GM21717 (cell line): ENCODE data around the gene WAC.
"Not testable (repeated sequence)": the region's sequence is repeated elsewhere in the genome, so short reads cannot be mapped to it uniquely, and the experiment has no call there.

Source experiments
- ATAC-seq: cut with Tn5 transposase; IDR thresholded peaks from one replicate; pipeline ENCODE4 v1.9.1; 2021; ENCODE audit warnings: mild to moderate bottlenecking, moderate library complexity; ENCODE audit not compliant: unreplicated experiment

Gene WAC

DNA sequence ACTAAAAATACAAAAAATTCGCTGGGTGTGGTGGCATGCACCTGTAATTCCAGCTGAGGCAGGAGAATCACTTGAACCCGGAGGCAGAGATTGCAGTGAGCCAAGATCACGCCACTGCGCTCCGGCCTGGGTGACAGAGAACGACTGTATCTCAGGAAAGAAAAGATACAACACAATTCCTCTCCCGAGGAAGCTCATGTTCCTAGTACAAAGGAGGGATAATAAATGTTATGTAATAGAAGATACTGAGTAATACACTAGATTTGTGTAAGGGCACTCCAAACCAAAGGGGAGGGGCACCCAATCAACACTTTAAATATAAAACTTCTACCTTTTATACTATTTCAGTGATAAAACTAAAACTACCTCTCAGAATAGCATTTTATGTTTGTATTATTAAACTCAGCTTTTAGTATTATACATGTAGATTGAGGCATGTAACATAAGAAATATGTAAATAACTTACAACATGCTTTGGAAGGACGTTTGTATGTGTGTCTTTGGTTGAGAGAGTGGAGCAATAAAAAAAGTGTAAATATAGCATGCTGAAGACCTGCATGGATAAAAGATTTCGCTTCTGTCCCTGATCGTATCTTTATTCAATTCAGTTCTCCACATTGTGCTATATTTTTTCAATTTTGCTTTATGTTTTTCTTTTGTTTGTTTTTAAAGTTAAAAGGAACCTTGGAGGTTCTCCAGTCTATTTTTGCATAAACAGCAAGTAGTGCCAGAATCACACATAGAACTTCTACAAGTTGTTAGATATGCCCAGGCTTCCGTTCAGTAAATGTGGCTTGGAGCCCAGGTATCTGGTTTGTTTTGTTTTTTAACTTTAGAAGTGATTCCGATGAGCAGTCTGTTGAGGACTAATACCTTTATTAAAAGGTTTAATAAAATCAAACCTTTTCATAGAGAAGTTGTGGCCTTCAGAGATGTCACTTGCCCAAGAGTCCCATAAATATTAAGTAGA, 71.9 kb downstream of the WAC start:
- ATAC-seq = no peak

DNA sequence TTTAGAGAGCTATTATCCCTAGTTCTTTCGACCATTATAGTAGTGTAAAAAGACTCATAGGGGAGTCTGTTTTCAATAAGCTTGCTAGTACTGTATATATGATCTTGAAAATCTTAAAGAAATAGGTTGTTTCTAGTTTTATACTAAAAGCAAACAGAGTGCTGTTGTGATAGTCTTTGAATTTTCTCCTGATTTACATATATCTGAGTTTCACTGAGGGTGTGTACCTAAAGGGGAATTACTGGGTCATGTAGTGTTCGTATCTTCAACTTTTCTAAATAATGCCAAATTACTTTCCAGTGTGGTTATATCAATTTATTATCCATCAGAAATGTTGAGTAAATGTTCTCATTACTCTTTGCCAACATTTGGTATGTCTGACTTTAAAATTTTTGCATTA, 73.7 kb downstream of the WAC start:
- no peak for ATAC-seq

DNA sequence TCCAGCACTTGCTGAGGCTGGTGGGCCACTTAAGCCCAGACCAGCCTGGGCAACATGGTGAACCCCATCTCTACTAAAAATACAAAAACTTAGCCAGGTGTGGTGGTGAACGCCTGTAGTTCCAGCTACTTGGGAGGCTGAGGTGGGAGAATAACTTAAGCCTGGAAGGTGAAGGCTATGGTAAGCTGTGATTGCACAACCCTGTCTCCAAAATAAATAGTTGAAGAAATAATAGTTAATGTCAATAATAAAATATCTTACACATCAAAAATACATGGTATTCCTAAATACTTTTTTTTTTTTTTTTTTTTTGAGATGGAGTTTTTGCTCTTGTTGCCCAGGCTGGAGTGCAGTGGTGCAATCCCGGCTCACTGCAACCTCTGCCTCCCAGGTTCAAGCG, 76.7 kb downstream of the WAC start:
- not testable (repeated sequence) for ATAC-seq

GRCh38 chr10:28612877-28613276, 80.0 kb downstream of the WAC start:
- ATAC-seq = no peak

- ATAC-seq = no peak
Measured at GRCh38 chr10:28616514-28616913, 83.6 kb downstream of the WAC start.

DNA sequence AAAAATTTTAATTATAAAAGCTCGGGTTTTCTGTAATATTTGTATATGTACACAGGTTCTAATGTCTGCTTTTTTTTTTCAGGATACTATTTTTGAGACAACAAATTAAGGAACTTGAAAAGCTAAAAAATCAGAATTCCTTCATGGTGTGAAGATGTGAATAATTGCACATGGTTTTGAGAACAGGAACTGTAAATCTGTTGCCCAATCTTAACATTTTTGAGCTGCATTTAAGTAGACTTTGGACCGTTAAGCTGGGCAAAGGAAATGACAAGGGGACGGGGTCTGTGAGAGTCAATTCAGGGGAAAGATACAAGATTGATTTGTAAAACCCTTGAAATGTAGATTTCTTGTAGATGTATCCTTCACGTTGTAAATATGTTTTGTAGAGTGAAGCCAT, 86.5 kb downstream of the WAC start:
- no peak for ATAC-seq

- no peak for ATAC-seq
Measured at GRCh38 chr10:28620251-28620650, 87.3 kb downstream of the WAC start.

DNA sequence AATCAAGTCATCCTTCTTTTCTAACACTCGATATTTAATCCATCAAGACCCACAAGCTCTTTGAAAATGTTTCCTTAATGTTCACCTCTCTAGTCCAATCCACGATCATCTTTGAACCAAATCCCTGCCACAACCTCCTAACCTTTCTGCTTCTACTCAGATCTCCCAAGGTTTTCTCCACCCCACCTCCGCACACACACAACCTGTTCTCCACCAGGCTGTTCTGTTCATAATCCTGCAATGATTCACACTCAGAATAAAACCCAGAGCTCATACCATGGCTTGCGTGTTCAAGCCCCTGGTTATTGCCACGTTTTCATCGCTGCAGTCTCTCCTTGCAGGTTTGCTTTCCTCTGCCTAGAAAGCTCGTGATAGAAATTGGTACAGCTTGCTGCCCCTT, 90.6 kb downstream of the WAC start:
- no peak for ATAC-seq

DNA sequence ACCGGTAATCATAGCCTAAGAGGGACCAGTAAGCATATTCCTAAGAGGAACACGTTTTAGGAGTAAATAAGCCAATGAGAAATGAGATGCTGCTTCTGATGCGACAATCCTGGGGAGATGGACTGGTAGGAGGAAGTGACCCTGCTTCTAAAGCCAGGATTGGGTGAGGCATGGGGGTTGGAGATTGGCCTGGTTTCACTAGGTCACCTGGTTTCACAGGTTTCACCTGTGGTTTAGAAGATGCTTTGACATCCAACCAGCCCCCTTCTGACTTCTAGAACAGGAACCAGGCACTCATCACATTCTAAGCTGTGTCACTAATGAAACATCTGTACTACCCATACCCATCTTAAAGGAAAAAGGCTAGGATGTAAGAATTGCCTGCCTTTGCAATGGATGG, 91.4 kb downstream of the WAC start:
- ATAC-seq = no peak

DNA sequence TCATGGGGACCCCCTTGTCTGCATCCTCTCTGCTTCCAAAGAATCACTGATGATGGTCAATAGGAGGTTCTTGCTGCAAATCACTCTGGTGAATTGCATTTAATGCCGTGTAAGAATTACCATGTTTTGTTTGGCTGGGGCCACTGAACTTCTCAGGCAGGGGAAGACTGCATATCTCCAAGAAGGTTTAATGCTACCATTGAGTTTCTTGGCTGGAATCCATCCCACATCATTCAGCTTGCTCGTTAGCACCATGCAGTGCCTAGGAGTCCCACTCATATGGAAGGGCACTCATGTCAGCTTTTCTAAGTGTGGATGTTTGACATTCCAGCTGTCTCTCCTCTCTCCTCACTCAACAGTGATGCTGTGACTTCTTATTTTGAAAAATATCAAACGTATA, 94.2 kb downstream of the WAC start:
- ATAC-seq = no peak

DNA sequence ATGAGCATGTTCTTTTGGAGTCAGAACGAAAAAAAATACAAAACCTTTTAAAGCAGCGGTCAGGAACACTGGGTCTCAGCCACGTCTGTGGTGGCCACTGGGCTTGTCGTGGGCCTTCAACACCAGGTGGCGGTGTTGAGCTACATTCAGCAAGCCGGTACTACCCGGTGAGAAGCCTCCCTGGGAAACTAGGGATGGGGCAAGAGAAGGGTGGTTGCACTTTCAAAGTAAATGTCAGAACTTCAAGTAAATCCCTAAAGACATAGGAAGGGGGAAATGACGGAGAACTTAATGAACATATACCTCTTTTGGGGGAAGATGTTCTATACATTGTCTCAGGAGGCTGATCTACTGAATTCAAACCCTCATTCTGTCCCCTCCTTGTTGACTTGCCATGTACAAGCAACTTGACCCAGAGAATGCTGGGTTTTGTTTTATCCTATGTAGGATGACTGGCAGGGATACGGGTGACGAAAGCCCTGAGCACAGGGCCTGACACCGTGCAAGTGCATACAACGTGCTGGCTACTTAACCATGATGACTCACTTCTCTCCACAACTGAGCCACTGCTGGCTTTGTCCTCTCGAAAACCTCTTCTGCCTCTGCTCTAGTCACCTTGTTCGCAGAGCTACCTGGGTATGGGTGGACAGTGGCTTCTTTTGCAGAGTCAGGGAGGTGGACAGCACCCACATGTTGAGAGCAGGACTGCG, 95.4 kb downstream of the WAC start:
- ATAC-seq = peak; percentile 74

DNA sequence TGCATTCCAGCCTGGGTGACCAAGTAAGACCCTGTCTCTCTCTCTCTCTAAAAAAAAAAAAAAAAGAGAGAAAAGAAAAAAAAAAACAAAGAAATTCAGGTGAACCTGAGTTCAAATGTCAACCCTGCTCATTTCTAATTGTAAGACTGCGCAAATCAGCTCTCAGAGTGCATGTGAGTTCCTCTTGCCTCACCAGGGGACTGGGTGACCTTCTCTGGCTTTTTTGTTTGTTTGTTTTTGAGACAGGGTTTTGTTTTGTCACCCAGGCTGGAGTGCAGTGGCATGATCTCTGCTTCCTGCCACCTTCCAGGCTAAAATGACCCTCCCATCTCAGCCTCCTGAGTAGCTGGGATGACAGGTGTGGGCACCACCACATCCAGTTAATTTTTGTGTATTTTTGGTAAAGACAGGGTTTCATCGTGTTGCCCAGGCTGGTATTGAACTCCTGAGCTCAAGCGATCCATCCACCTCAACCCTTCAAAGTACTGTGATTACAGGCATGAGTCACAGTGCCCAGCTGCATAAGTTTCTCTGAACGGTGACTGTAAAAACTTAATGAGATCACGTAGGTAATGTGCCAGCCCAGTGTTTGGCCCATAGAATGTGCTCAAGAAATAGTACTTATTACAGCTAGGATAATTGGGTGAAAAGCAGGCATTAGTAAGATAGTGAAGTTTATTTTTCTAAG, 99.1 kb downstream of the WAC start:
- no peak for ATAC-seq

- no peak for ATAC-seq
Measured at GRCh38 chr10:28632584-28632945, 99.6 kb downstream of the WAC start.

GRCh38 chr10:28633750-28634149, 100.8 kb downstream of the WAC start:
- ATAC-seq = no peak

DNA sequence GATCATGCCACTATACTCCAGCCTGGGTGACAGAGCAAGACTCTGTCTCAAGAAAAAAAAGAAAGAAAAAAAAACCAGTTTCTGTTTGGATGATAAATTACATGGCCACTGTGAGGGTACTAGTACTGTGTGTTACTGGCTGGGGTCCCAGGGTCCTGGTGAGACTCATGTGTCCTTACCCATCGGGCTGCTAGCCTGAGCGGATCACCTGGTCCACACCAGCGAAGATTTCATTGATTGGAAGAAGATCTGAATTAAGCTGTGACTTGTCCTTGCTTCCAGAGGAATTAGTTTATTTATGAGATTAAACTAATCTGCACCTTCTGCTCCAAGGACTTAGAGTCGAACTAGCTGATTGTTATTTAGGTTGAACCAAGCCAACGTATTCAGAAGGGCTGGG, 104.4 kb downstream of the WAC start:
- ATAC-seq = no peak

- no peak for ATAC-seq
Measured at GRCh38 chr10:28638392-28638791, 105.5 kb downstream of the WAC start.

DNA sequence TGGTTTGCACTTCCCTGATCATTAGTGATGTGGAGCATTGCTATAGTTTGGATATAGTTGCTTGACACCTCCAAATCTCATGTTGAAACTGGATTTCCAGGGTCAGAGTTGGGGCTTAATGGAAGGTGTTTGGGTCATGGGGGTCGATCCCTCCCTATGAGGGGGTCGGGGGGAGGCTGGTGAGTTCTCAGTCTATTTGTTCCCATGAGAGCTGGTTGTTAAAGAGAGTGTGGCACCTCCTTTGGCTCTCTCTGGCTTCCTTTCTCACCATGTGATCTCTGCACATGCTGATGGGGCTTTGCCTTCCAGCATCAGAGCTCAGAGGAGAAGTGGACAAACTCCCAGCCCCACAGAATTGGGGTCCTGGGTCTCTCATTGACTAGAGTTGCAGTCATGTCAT, 107.6 kb downstream of the WAC start:
- ATAC-seq = no peak

DNA sequence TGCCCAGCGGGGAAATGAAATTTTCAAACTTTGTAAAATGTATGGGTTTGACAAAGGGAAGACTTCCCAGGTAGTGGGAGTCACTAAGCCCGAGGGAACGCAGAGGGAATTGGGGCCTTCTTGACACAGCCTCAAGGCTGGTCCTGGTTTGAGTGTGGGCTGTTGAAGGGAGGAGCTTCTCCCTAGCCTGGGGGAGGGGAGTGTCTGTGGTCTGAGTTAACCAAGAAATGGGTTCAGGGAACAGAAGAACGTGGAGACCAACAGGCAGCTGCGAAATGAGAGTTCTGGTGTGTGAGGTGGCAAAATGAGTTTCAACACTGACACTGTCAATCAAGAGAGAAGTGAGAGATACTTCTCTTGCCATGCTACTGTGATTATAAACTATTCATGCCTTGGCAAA, 111.7 kb downstream of the WAC start:
- ATAC-seq = no peak

DNA sequence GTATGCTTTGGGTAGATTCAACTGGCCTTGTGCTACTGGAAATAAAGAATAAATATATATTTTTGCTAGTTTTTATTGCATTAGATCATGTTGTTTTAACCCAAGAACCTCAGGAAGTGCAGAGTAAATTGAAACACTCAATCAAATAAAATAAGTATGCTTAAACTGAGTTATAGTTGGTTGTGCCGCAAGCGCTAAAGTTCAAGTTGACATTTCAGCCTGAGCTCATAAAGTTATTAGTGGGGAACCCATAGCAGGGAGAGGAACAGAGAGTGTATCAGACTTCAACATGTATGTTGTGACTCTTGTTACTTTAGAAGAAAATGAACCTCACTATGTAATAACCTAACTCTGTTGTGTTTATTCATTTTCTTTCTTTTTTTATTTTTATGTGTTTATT, 119.2 kb downstream of the WAC start:
- ATAC-seq = no peak

GRCh38 chr10:28652703-28653102, 119.8 kb downstream of the WAC start:
- no peak for ATAC-seq

GRCh38 chr10:28658824-28659223, 125.9 kb downstream of the WAC start:
- not testable (repeated sequence) for ATAC-seq

GRCh38 chr10:28661035-28661434, 128.1 kb downstream of the WAC start:
- ATAC-seq = no peak
